Muscle layer of duodenum (tissue), 2 donors: ENCODE results near the gene ORMDL1.

ENCODE experiments used
- H3K27ac ChIP-seq: one replicate; pipeline ENCODE4 v1.7.0; 2013; ENCODE audit warnings: mild to moderate bottlenecking, low read length
- H3K27me3 ChIP-seq: one replicate; pipeline ENCODE4 v1.7.0; 2013; ENCODE audit warnings: low read depth, mild to moderate bottlenecking, control low read depth, low read length
- H3K36me3 ChIP-seq, 2 donors: one replicate each; pipeline ENCODE4 v1.7.0; 2013; ENCODE audit warnings: low read length in 2 of 2, control low read depth in 1 of 2, mild to moderate bottlenecking in 1 of 2; ENCODE audit not compliant: insufficient read depth in 2 of 2, control insufficient read depth in 1 of 2
- H3K4me1 ChIP-seq, 2 donors: one replicate each; pipeline ENCODE4 v1.7.0; 2013; ENCODE audit warnings: low read length in 2 of 2, mild to moderate bottlenecking in 2 of 2, control low read depth in 1 of 2, moderate library complexity in 1 of 2; ENCODE audit not compliant: insufficient read depth in 2 of 2, control insufficient read depth in 1 of 2
- H3K4me3 ChIP-seq, 2 donors: one replicate each; pipeline ENCODE4 v1.7.0; 2013; ENCODE audit warnings: low read length in 2 of 2, low read depth in 1 of 2, mild to moderate bottlenecking in 1 of 2
- H3K9me3 ChIP-seq, 2 donors: one replicate each; pipeline ENCODE4 v1.7.0; 2013; ENCODE audit warnings: low read length in 2 of 2, control low read depth in 1 of 2, mild to moderate bottlenecking in 1 of 2; ENCODE audit not compliant: control insufficient read depth in 1 of 2
- donor health status: healthy.

ORMDL1 gene

GRCh38 chr2:189802396-189802912 lies 18.3 kb upstream of the ORMDL1 start:
- H3K27me3 ChIP-seq = no peaks in the 10 kb centered on the region

GRCh38 chr2:189799531-189799930 lies 15.4 kb upstream of the ORMDL1 start:
- H3K27ac ChIP-seq = no peak overlapping the region
- H3K9me3 ChIP-seq = no peaks in the 10 kb centered on the region
- H3K4me1 ChIP-seq = peaks cover 0 to 10% of the 10 kb centered on the region in 2 donors
- H3K27me3 ChIP-seq = no peaks in the 10 kb centered on the region
- no peak overlapping the region for H3K4me3 ChIP-seq
- peaks cover 5 to 12% of the 10 kb centered on the region in 2 donors for H3K36me3 ChIP-seq

More at GRCh38 chr2:189802396-189802912, 18.3 kb upstream of the ORMDL1 start:
- Histone ChIP-seq H3K27ac (no peak overlapping the region), H3K4me3 (no peak overlapping the region), H3K36me3 (peaks cover 8 to 11% of the 10 kb centered on the region in 2 donors), H3K4me1 (peaks cover 0 to 10% of the 10 kb centered on the region in 2 donors), H3K9me3 (no peaks in the 10 kb centered on the region)

GRCh38 chr2:189799030-189799331 lies 14.8 kb upstream of the ORMDL1 start:
- Histone ChIP-seq H3K27me3 (no peaks in the 10 kb centered on the region), H3K27ac (no peak overlapping the region), H3K9me3 (no peaks in the 10 kb centered on the region), H3K36me3 (peaks cover 5 to 12% of the 10 kb centered on the region in 2 donors), H3K4me1 (peaks cover 0 to 10% of the 10 kb centered on the region in 2 donors), H3K4me3 (no peak overlapping the region)

GRCh38 chr2:189798312-189799029 lies 14.3 kb upstream of the ORMDL1 start:
- Histone ChIP-seq H3K4me3 (no peak overlapping the region), H3K4me1 (peaks cover 0 to 10% of the 10 kb centered on the region in 2 donors), H3K36me3 (peaks cover 5 to 12% of the 10 kb centered on the region in 2 donors), H3K9me3 (no peaks in the 10 kb centered on the region), H3K27ac (no peak overlapping the region), H3K27me3 (no peaks in the 10 kb centered on the region)

- H3K27me3 ChIP-seq = no peaks in the 10 kb centered on the region
- H3K9me3 ChIP-seq = no peaks in the 10 kb centered on the region
- H3K27ac ChIP-seq = no peak overlapping the region
- H3K4me3 ChIP-seq = no peak overlapping the region
- H3K4me1 ChIP-seq = peaks cover 0 to 10% of the 10 kb centered on the region in 2 donors
- H3K36me3 ChIP-seq = peaks cover 9 to 17% of the 10 kb centered on the region in 2 donors
These were observed 13.8 kb upstream of the ORMDL1 start for GRCh38 chr2:189797902-189798301.

GRCh38 chr2:189794310-189794709 lies 10.2 kb upstream of the ORMDL1 start:
- peaks cover 8 to 12% of the 10 kb centered on the region in 2 donors for H3K36me3 ChIP-seq

GRCh38 chr2:189791338-189792042 lies 7.4 kb upstream of the ORMDL1 start:
- H3K9me3 ChIP-seq = no peaks in the 10 kb centered on the region
- H3K36me3 ChIP-seq = peaks cover 7 to 11% of the 10 kb centered on the region in 2 donors
- no peak overlapping the region for H3K4me3 ChIP-seq
- no peaks in the 10 kb centered on the region for H3K4me1 ChIP-seq
- no peaks in the 10 kb centered on the region for H3K27me3 ChIP-seq
- no peak overlapping the region for H3K27ac ChIP-seq

More at GRCh38 chr2:189794310-189794709, 10.2 kb upstream of the ORMDL1 start:
- H3K9me3 ChIP-seq = no peaks in the 10 kb centered on the region
- H3K4me1 ChIP-seq = peaks cover 0 to 10% of the 10 kb centered on the region in 2 donors
- H3K27ac ChIP-seq = no peak overlapping the region
- H3K27me3 ChIP-seq = no peaks in the 10 kb centered on the region
- H3K4me3 ChIP-seq = no peak overlapping the region

GRCh38 chr2:189783451-189783926 lies 650 bp downstream of the ORMDL1 start:
- Histone ChIP-seq H3K36me3 (peaks cover 14% of the 10 kb centered on the region in 2 donors), H3K27ac (peak overlapping the region; percentile 91), H3K9me3 (no peaks in the 10 kb centered on the region), H3K4me3 (peak overlapping the region; percentile 87 to 89), H3K27me3 (no peaks in the 10 kb centered on the region), H3K4me1 (peaks cover 5 to 23% of the 10 kb centered on the region in 2 donors)

- Histone ChIP-seq H3K4me3 (peak overlapping the region; percentile 87 to 89), H3K27me3 (no peaks in the 10 kb centered on the region)
These were observed 1.9 kb downstream of the ORMDL1 start for GRCh38 chr2:189782221-189782671.

GRCh38 chr2:189772212-189772611 lies 11.9 kb downstream of the ORMDL1 start:
- H3K36me3 ChIP-seq = peaks cover 31 to 55% of the 10 kb centered on the region in 2 donors
- no peak overlapping the region for H3K4me3 ChIP-seq
- H3K9me3 ChIP-seq = no peaks in the 10 kb centered on the region
- no peaks in the 10 kb centered on the region for H3K4me1 ChIP-seq
- H3K27me3 ChIP-seq = no peaks in the 10 kb centered on the region
- H3K27ac ChIP-seq = no peak overlapping the region

More at GRCh38 chr2:189782221-189782671, 1.9 kb downstream of the ORMDL1 start:
- Histone ChIP-seq H3K36me3 (peaks cover 14 to 24% of the 10 kb centered on the region in 2 donors), H3K27ac (peak overlapping the region; percentile 91), H3K9me3 (no peaks in the 10 kb centered on the region), H3K4me1 (peaks cover 5 to 23% of the 10 kb centered on the region in 2 donors)

GRCh38 chr2:189770590-189771322 lies 13.4 kb downstream of the ORMDL1 start:
- Histone ChIP-seq H3K4me3 (no peak overlapping the region), H3K9me3 (no peaks in the 10 kb centered on the region), H3K27ac (no peak overlapping the region), H3K27me3 (no peaks in the 10 kb centered on the region), H3K4me1 (no peaks in the 10 kb centered on the region), H3K36me3 (peaks cover 35 to 60% of the 10 kb centered on the region in 2 donors)
